Measurements from ENCODE around the gene FYB2.

DNA sequence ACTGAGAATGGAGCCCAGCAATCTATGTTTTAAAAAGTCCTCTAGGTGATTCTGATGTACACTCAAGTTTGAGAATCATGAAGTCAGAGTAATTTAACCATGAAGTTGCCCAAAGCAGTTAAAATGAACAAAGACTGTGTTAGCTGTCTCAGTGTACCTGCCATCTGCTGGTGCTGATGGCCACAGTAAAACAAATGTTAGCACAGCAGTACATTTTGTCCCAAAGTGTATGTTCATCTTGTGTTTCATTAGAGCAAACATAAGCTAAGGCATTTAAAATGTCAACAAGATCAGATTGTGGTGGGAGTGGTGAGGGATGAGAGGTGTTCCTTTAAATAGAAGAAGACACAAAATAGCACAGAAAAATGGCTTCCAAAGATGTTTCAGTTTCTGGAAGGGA is 31.1 kb downstream of the FYB2 start:
- TF ChIP-seq CTCF (IDR thresholded peaks at IDR 0.05; ENCODE audit: insufficient read depth, low read length, poor library complexity, severe bottlenecking) (no peak), EZH2phosphoT487 (conservative IDR thresholded peaks at IDR 0.05; ENCODE audit: low read length) (no peak)

All from SU-DHL-6 (cell line).